Mesendoderm (in vitro differentiated cells): ENCODE results near the gene NMRAL1.

Experiments
- DNase-seq: peaks from one replicate; pipeline ENCODE4 v3.0.0; 2013
- H2AK5ac ChIP-seq: 2 replicates; pipeline ENCODE4 v1.6.1; 2013; ENCODE audit warnings: low read length, inconsistent platforms
- H2BK120ac ChIP-seq: 2 replicates; pipeline ENCODE4 v1.6.1; 2013; ENCODE audit warnings: low read depth, mild to moderate bottlenecking, low read length, moderate library complexity, mixed read lengths
- H2BK15ac ChIP-seq: replicated peaks from 2 replicates; pipeline ENCODE4 v1.6.1; 2013; ENCODE audit warnings: low read depth, mild to moderate bottlenecking, moderate library complexity
- H2BK5ac ChIP-seq: 2 replicates; pipeline ENCODE4 v1.6.1; 2013; ENCODE audit warnings: low read length, inconsistent platforms
- H3K18ac ChIP-seq: 2 replicates; pipeline ENCODE4 v1.6.1; 2013; ENCODE audit warnings: mild to moderate bottlenecking, low read length, mixed read lengths
- H3K23ac ChIP-seq: one replicate; pipeline ENCODE4 v1.6.1; 2013; ENCODE audit warnings: low read length
- H3K27ac ChIP-seq: 2 replicates; pipeline ENCODE4 v1.5.1; 2013; ENCODE audit warnings: low read depth, mild to moderate bottlenecking, inconsistent platforms, low read length, moderate library complexity
- H3K27me3 ChIP-seq: 2 replicates; pipeline ENCODE4 v1.6.1; 2013; ENCODE audit warnings: low read length, control low read depth, mild to moderate bottlenecking, inconsistent platforms; ENCODE audit not compliant: insufficient read depth, poor library complexity
- H3K36me3 ChIP-seq: 2 replicates; pipeline ENCODE4 v1.6.1; 2013; ENCODE audit warnings: low read length, inconsistent platforms; ENCODE audit not compliant: control insufficient read depth, insufficient read depth
- H3K4ac ChIP-seq: one replicate; pipeline ENCODE4 v1.6.1; 2013; ENCODE audit warnings: low read depth, mild to moderate bottlenecking, low read length, moderate library complexity
- H3K4me1 ChIP-seq: 2 replicates; pipeline ENCODE4 v1.6.1; 2013; ENCODE audit warnings: low read depth, low read length, inconsistent platforms; ENCODE audit not compliant: control insufficient read depth
- H3K4me2 ChIP-seq: 2 replicates; pipeline ENCODE4 v1.6.1; 2013; ENCODE audit warnings: low read length
- H3K4me3 ChIP-seq: 2 replicates; pipeline ENCODE4 v1.5.1; 2013; ENCODE audit warnings: mild to moderate bottlenecking, low read length
- H3K56ac ChIP-seq: one replicate; pipeline ENCODE4 v1.6.1; 2013; ENCODE audit warnings: low read length
- H3K79me1 ChIP-seq: 2 replicates; pipeline ENCODE4 v1.6.1; 2013; ENCODE audit warnings: low read length, inconsistent platforms
- H3K79me2 ChIP-seq: 2 replicates; pipeline ENCODE4 v1.6.1; 2013; ENCODE audit warnings: mild to moderate bottlenecking, low read length; ENCODE audit not compliant: control insufficient read depth, insufficient read depth
- H3K9ac ChIP-seq: 2 replicates; pipeline ENCODE4 v1.6.1; 2013; ENCODE audit warnings: low read length, inconsistent platforms
- H4K5ac ChIP-seq: one replicate; pipeline ENCODE4 v1.6.1; 2013; ENCODE audit warnings: low read length
- H4K8ac ChIP-seq: one replicate; pipeline ENCODE4 v1.6.1; 2013; ENCODE audit warnings: low read depth, mild to moderate bottlenecking, control low read depth, low read length, moderate library complexity
- WGBS: extraction: QIAGEN DNeasy Blood & Tissue Kit; methylation state at CpG from one replicate; pipeline ENCODE4 v1.1.7; 2013; ENCODE audit warnings: low lambda C conversion rate, missing lambda C conversion rate; ENCODE audit not compliant: insufficient coverage; ENCODE audit errors: extremely low coverage; 5-methylcytosine and 5-hydroxymethylcytosine counted together

The NMRAL1 gene

DNA sequence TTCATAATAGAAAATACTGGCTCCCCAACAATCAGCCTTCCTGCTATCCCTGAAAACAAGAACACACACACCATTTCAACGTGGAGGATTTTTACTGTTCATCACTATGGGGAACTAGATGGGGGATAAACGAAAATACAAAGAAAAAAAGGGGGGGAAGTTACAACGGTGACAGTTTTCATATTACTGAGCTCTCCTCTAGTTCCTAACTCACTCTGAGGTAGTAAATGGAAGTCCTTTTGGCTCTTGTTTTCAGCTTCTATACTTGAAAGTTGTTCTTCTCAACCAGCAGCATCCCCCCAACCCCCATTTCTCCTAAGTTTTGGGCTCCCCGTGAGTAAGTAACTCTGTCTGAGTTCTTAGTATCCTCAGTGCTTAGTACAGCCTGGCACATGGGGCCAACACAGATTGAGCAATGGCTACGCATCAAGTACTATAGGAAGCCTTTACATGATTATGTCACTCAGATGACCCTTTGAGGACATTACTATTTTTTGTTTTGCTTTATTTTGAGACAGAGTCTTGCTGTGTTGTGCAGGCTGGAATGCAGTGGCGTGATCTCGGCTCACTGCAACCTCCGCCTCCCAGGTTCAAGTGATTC, 53.8 kb downstream of the NMRAL1 start:
- no peaks in the 10 kb centered on the region for H3K79me2 ChIP-seq
- no peak overlapping the region for H4K8ac ChIP-seq
- WGBS = no CpG with 5 or more reads among the region's 8 CpGs

DNA sequence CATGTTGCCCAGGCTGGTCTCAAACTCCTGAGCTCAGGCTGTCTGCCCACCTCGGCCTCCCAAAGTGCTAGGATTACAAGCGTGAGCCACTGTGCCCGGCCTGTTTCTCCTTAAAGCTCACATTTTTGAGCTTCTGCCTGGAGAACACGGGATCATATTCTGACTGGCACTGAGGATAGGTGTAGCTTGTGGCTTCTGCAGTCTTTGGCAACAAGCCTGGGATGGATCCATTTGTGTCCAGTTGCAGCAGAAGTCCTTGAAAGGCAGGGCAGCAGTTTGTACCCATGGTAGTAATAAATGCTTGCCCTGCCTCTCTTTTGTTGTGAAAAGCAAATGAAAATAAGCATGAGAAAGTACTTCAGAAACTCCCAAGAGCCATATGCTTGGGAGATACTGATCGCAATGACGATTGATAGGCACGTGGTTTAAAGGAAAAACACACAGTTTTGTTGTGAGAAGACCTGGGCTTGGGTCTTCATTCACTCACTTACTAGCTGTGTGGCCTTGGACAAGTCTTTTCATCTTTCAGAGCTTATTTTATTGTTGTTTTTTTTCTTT, 54.9 kb downstream of the NMRAL1 start:
- H2BK15ac ChIP-seq = no peak overlapping the region
- H3K23ac ChIP-seq = no peak overlapping the region
- no peak for DNase-seq
- no peak overlapping the region for H3K56ac ChIP-seq
- no peak overlapping the region for H2BK5ac ChIP-seq
- no peak overlapping the region for H2BK120ac ChIP-seq
- H3K18ac ChIP-seq = no peak overlapping the region
- H3K4me3 ChIP-seq = no peak overlapping the region
- H3K4ac ChIP-seq = no peak overlapping the region
- no peak overlapping the region for H3K9ac ChIP-seq
- H2AK5ac ChIP-seq = no peak overlapping the region
- no peaks in the 10 kb centered on the region for H3K27me3 ChIP-seq
- no peaks in the 10 kb centered on the region for H3K79me2 ChIP-seq
- peaks cover 3% of the 10 kb centered on the region for H3K79me1 ChIP-seq
- WGBS = no CpG with 5 or more reads among the region's 7 CpGs
- H4K5ac ChIP-seq = no peak overlapping the region
- H3K27ac ChIP-seq = no peak overlapping the region
- no peak overlapping the region for H3K4me2 ChIP-seq
- H4K8ac ChIP-seq = no peak overlapping the region
- H3K4me1 ChIP-seq = no peaks in the 10 kb centered on the region
- H3K36me3 ChIP-seq = no peaks in the 10 kb centered on the region

More for the DNA sequence above, 53.8 kb downstream of the NMRAL1 start:
- Histone ChIP-seq H3K4me3 (no peak overlapping the region), H3K18ac (no peak overlapping the region), H3K79me1 (no peaks in the 10 kb centered on the region), H3K27ac (no peak overlapping the region), H2AK5ac (no peak overlapping the region), H2BK5ac (no peak overlapping the region), H3K4ac (no peak overlapping the region), H3K36me3 (no peaks in the 10 kb centered on the region), H3K27me3 (no peaks in the 10 kb centered on the region), H3K23ac (no peak overlapping the region), H3K56ac (no peak overlapping the region), H4K5ac (no peak overlapping the region), H3K9ac (no peak overlapping the region), H3K4me1 (peaks cover 3% of the 10 kb centered on the region), H3K4me2 (no peak overlapping the region), H2BK120ac (no peak overlapping the region), H2BK15ac (no peak overlapping the region)
- DNase-seq = no peak

DNA sequence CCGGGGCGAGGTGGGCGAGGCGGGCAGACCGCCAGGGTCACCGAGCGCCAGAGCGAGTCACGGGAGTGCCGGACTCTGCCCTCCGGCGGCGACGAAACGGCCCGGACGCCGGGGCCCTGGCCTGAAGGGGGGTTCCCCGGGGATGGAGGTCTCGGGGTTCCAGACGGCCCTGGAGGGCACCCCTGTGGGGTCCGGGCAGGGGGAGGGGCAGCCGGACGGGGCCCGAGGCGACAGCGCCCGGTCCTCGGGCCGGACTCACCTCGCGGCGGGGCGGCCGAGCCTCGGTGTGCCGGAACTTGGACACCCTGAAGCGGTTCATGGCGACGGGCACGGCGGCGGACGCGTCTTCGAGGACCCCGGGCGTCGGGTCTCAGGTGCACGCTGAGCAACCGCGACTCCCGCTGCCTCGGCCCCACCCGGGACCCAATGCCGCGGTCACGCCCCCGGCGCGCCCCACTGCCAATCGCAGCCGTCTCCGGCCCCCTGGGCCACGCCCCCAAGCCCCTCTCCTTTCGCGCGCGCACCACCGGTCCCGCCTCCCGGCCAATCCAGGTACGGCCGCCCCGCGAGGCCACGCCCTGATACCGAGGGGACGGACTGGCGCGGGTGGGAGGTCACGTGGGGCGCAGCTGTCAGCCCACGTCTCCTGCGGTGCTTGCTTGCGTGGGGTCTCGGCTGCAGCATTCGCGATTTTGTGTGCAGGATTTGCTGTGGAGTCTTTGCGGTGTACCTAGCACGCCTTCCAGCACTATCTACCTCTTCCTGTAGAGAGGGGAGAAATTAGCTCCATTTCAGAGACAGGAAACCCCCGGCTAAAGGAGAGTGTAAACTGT, 58.0 kb downstream of the NMRAL1 start, which contains the start of gene CORO7:
CORO7 (minus strand) TSS at position 397 of the 833 bp plus-strand sequence; CDS start at position 319, 78 bp downstream.
- Histone ChIP-seq H3K4ac (no peak within 1 kb of the TSS), H3K4me1 (no peaks in the 10 kb centered on the region), H2AK5ac (no peak within 1 kb of the TSS), H4K8ac (no peak within 1 kb of the TSS), H3K18ac (peak within 1 kb of the TSS; percentile 78), H3K36me3 (no peaks in the 10 kb centered on the region), H3K4me3 (peak within 1 kb of the TSS; percentile 70), H3K56ac (peak within 1 kb of the TSS; percentile 88), H3K27me3 (no peaks in the 10 kb centered on the region), H3K27ac (no peak within 1 kb of the TSS), H3K23ac (no peak within 1 kb of the TSS), H2BK15ac (no peak within 1 kb of the TSS), H3K79me1 (peaks cover 4% of the 10 kb centered on the region), H3K4me2 (peak within 1 kb of the TSS; percentile 99), H2BK5ac (no peak within 1 kb of the TSS), H3K79me2 (no peaks in the 10 kb centered on the region), H3K9ac (peak within 1 kb of the TSS; percentile 78), H2BK120ac (no peak within 1 kb of the TSS), H4K5ac (no peak within 1 kb of the TSS)
- WGBS = no CpG with 5 or more reads among the region's 92 CpGs
- peak; percentile 85 for DNase-seq

DNA sequence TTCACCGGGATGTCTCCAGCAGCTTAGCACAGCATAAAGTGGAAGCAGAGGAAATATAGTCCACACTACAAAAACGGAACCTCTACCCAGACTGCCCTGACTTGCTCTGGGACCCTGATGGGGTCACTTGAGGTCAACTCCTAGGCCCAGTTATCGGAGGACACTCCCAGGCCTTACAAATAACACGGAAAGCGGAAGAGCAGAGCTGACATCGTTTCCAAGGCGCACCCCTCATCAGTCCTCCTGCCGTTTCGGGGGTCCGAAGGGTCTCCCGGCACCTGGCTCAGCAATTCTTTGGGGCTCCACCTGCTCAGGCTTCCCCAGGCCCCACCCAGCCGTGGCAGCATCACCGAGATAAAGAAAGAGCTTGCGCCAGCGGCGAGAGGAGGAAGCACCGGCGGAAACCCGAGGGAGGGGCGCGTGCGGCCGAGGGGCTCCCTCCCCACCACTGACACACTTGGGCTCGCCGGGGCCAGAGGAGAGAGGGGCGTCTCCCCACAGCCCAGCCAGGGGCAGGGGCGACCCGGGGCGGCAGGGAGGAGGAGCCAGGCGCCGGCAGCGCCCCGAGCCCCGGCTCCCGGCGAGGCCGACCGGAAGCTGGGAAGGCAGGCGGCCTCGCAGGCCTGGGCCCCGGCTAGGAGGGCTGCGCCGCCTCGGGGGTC, 58.8 kb downstream of the NMRAL1 start:
- H3K4me3 ChIP-seq = peak overlapping the region; percentile 70
- H3K4me2 ChIP-seq = peak overlapping the region; percentile 58
- H4K5ac ChIP-seq = no peak overlapping the region
- H3K9ac ChIP-seq = peak overlapping the region; percentile 78
- no peaks in the 10 kb centered on the region for H3K79me2 ChIP-seq
- peak; percentile 40 for DNase-seq
- no peak overlapping the region for H3K4ac ChIP-seq
- no peak overlapping the region for H2AK5ac ChIP-seq
- H3K18ac ChIP-seq = peak overlapping the region; percentile 78
- H3K79me1 ChIP-seq = peaks cover 4% of the 10 kb centered on the region
- H2BK15ac ChIP-seq = no peak overlapping the region
- H4K8ac ChIP-seq = no peak overlapping the region
- H3K56ac ChIP-seq = peak overlapping the region; percentile 85
- H2BK120ac ChIP-seq = no peak overlapping the region
- no peaks in the 10 kb centered on the region for H3K36me3 ChIP-seq
- H3K23ac ChIP-seq = no peak overlapping the region
- no CpG with 5 or more reads among the region's 44 CpGs for WGBS
- no peak overlapping the region for H3K27ac ChIP-seq
- no peak overlapping the region for H2BK5ac ChIP-seq
- H3K4me1 ChIP-seq = no peaks in the 10 kb centered on the region
- H3K27me3 ChIP-seq = no peaks in the 10 kb centered on the region

GRCh38 chr16:4414187-4414917, 60.1 kb downstream of the NMRAL1 start:
- WGBS = no CpG with 5 or more reads among the region's 7 CpGs
- no peaks in the 10 kb centered on the region for H3K27me3 ChIP-seq
- no peaks in the 10 kb centered on the region for H3K4me1 ChIP-seq
- H2AK5ac ChIP-seq = no peak overlapping the region
- no peak overlapping the region for H3K27ac ChIP-seq
- H3K18ac ChIP-seq = no peak overlapping the region
- H4K8ac ChIP-seq = no peak overlapping the region
- peaks cover 4% of the 10 kb centered on the region for H3K79me1 ChIP-seq
- H3K9ac ChIP-seq = no peak overlapping the region
- H2BK5ac ChIP-seq = no peak overlapping the region
- no peak overlapping the region for H3K56ac ChIP-seq
- H3K4me2 ChIP-seq = no peak overlapping the region
- no peak overlapping the region for H3K23ac ChIP-seq
- no peak overlapping the region for H2BK120ac ChIP-seq
- no peaks in the 10 kb centered on the region for H3K79me2 ChIP-seq
- H3K4ac ChIP-seq = no peak overlapping the region
- DNase-seq = no peak
- no peak overlapping the region for H4K5ac ChIP-seq
- H2BK15ac ChIP-seq = no peak overlapping the region
- H3K36me3 ChIP-seq = no peaks in the 10 kb centered on the region
- H3K4me3 ChIP-seq = no peak overlapping the region
